SH-SY5Y (cell line): ENCODE measurements around the gene DAAM1.

Source experiments
- GATA2 ChIP-seq: IDR thresholded peaks from 2 replicates; pipeline ENCODE4 v1.6.1; 2011; ENCODE audit warnings: mild to moderate bottlenecking, low read depth, low read length
- GATA3 ChIP-seq: IDR thresholded peaks from 2 replicates; pipeline ENCODE4 v1.6.1; 2011; ENCODE audit warnings: low read depth, mild to moderate bottlenecking, low read length, moderate library complexity

- TF ChIP-seq GATA2 (no peak), GATA3 (no peak)
Observed at GRCh38 chr14:59347915-59348314, 159.4 kb downstream of the DAAM1 start.
